T follicular helper cell (primary cell): Measurements from ENCODE around the gene PAIP2.
"Not testable (repeated sequence)": the region's sequence is repeated elsewhere in the genome, so short reads cannot be mapped to it uniquely, and the experiment has no call there.

Experiments used
- DNase-seq: peaks from one replicate; pipeline ENCODE4 v3.0.0-alpha.2; 2020; ENCODE audit warnings: low read depth
- total RNA-seq, 2 experiments: gene quantifications; one replicate each; lab custom pipeline; 2026; lab: John Stamatoyannopoulos, UW

PAIP2 gene
- 85.5 to 121 reads per million in 2 experiments for total RNA-seq

- peak; percentile 98 for DNase-seq
Measured at GRCh38 chr5:139341689-139342422, at the start of gene PAIP2. Gene PAIP2 (plus strand): TSS chr5:139341854. CDS start chr5:139363785, 21,931 bp downstream.

GRCh38 chr5:139293202-139293506 is 48.5 kb upstream of the PAIP2 start:
- no peak for DNase-seq

- DNase-seq: peak; percentile 92
Measured at GRCh38 chr5:139293507-139294373, 47.9 kb upstream of the PAIP2 start, which contains the start of gene MATR3. Gene MATR3 (plus strand): TSS chr5:139293740. CDS start chr5:139307416, 13,676 bp downstream.

- DNase-seq: peak; percentile 40
Measured at GRCh38 chr5:139294374-139295165, 47.1 kb upstream of the PAIP2 start.

GRCh38 chr5:139295346-139296057 is 46.2 kb upstream of the PAIP2 start:
- no peak for DNase-seq

- DNase-seq: no peak
Measured at GRCh38 chr5:139296198-139296597, 45.5 kb upstream of the PAIP2 start.

- DNase-seq: no peak
Measured at GRCh38 chr5:139296862-139297326, 44.8 kb upstream of the PAIP2 start.

- DNase-seq: no peak
Measured at GRCh38 chr5:139297439-139298133, 44.1 kb upstream of the PAIP2 start.

- DNase-seq: no peak
Measured at GRCh38 chr5:139298242-139298641, 43.4 kb upstream of the PAIP2 start.

GRCh38 chr5:139299486-139299885 is 42.2 kb upstream of the PAIP2 start:
- no peak for DNase-seq

GRCh38 chr5:139301808-139302499 is 39.7 kb upstream of the PAIP2 start:
- no peak for DNase-seq

- DNase-seq: no peak
Measured at GRCh38 chr5:139304391-139305324, 37.0 kb upstream of the PAIP2 start.

- no peak for DNase-seq
Measured at GRCh38 chr5:139306197-139306596, 35.5 kb upstream of the PAIP2 start.

GRCh38 chr5:139306628-139307379 is 34.9 kb upstream of the PAIP2 start:
- no peak for DNase-seq

- no peak for DNase-seq
Measured at GRCh38 chr5:139308797-139309196, 32.9 kb upstream of the PAIP2 start.

- DNase-seq: not testable (repeated sequence)
Measured at GRCh38 chr5:139310715-139311186, 30.9 kb upstream of the PAIP2 start.

- no peak for DNase-seq
Measured at GRCh38 chr5:139312075-139312474, 29.6 kb upstream of the PAIP2 start.

GRCh38 chr5:139314276-139314675 is 27.4 kb upstream of the PAIP2 start:
- no peak for DNase-seq
